ENCODE measurements around the gene CYGB.
A peak's percentile ranks its signal among the peaks of the same experiment; 100 is the strongest.

Gene CYGB

DNA sequence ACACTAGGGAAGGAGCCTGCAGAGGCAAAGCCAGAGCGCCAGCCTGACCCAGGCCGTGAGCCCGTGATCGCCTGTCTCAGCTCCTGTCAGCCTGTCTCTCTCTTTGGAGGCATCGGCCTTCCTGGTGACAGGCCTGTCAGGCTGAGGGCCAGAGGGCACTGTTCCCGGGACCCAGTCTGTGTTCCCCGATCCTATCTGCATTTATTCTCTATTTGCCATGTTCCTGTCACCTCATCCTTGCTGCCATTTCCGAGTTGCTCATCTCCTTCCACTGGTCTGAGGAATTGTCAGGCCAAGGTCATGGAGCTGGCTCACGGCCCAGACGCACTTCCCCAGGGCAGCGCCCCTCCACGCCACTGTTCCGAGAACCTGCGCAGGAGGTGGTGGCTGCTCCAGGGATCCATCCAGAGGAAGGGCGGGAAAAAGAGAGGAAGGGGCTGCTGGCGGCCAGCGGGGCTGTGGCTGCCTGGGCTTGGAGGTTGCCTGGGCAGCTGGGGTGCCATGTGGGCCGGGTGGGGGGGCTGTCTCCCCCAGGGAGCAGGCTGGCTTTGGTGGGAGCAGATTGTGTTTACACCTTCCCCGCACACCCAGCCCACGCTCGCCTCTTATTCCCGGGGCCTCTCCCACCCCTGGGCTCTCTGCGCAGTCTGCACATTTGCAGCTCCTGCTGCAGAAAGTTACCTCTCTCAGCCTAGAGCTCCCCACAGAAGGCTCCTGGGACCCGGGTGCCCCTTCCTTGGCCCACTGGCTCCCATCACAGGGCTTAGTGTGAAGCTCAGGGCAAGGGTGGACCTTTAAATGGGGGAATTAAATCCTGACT, 7.2 kb upstream of the CYGB start:
- no peaks in the 10 kb centered on the region for H3K79me1 ChIP-seq (replicated peaks; ENCODE audit: low read length, poor library complexity, severe bottlenecking)
- H3K23ac ChIP-seq (ENCODE audit: low read length in 2 of 2), result no peak overlapping the region
- H4K8ac ChIP-seq (ENCODE audit: low read length), result peak overlapping the region; percentile 86
- DNase-seq, result peak; percentile 67
- peak overlapping the region in 1 of 2 experiments; percentile 86 for H3K14ac ChIP-seq (ENCODE audit: low read length in 2 of 2)
- no peak overlapping the region for H2AFZ ChIP-seq (ENCODE audit: low read depth, low read length)
- H3K4me1 ChIP-seq (ENCODE audit: control insufficient read depth, insufficient read depth, low read depth, low read length), result peaks cover 45% of the 10 kb centered on the region
- peak overlapping the region; percentile 77 to 90 for H3K4ac ChIP-seq (ENCODE audit: low read depth in 1 of 2, low read length in 2 of 2)
- H3K18ac ChIP-seq (ENCODE audit: low read depth in 1 of 2, low read length in 2 of 2), result peak overlapping the region; percentile 71 to 94
- no peak overlapping the region for H3K9ac ChIP-seq (ENCODE audit: low read length)
- H3K4me2 ChIP-seq (ENCODE audit: low read length, poor library complexity, severe bottlenecking), result no peak overlapping the region
- no peak overlapping the region for H3K4me3 ChIP-seq (ENCODE audit: insufficient read depth in 1 of 2, low read depth in 1 of 2, low read length in 2 of 2)
- H2BK12ac ChIP-seq (ENCODE audit: low read length in 2 of 2), result peak overlapping the region; percentile 56 to 95
- peaks cover 0 to 6% of the 10 kb centered on the region in 2 experiments for H3K27me3 ChIP-seq (ENCODE audit: control insufficient read depth in 1 of 2, insufficient read depth in 1 of 2, low read length in 2 of 2)
- peaks cover 2 to 6% of the 10 kb centered on the region in 2 experiments for H3K36me3 ChIP-seq (ENCODE audit: control insufficient read depth in 1 of 2, insufficient read depth in 2 of 2, low read depth in 1 of 2, low read length in 2 of 2)
- H4K91ac ChIP-seq (ENCODE audit: low read length), result peak overlapping the region; percentile 91
- H2BK15ac ChIP-seq (ENCODE audit: low read depth, poor library complexity, severe bottlenecking), result peak overlapping the region; percentile 73
- H2BK5ac ChIP-seq (ENCODE audit: low read depth, low read length, poor library complexity, severe bottlenecking), result no peak overlapping the region
- H2BK120ac ChIP-seq (ENCODE audit: low read depth, low read length), result peak overlapping the region; percentile 91
- H2AK5ac ChIP-seq (ENCODE audit: low read length, severe bottlenecking), result no peak overlapping the region
- WGBS, result 52% methylated on average over 21 of the region's 24 CpGs
- H3K9me3 ChIP-seq (ENCODE audit: control insufficient read depth, low read length), result no peaks in the 10 kb centered on the region
- H3K27ac ChIP-seq (ENCODE audit: low read length, poor library complexity, severe bottlenecking), result no peak overlapping the region

DNA sequence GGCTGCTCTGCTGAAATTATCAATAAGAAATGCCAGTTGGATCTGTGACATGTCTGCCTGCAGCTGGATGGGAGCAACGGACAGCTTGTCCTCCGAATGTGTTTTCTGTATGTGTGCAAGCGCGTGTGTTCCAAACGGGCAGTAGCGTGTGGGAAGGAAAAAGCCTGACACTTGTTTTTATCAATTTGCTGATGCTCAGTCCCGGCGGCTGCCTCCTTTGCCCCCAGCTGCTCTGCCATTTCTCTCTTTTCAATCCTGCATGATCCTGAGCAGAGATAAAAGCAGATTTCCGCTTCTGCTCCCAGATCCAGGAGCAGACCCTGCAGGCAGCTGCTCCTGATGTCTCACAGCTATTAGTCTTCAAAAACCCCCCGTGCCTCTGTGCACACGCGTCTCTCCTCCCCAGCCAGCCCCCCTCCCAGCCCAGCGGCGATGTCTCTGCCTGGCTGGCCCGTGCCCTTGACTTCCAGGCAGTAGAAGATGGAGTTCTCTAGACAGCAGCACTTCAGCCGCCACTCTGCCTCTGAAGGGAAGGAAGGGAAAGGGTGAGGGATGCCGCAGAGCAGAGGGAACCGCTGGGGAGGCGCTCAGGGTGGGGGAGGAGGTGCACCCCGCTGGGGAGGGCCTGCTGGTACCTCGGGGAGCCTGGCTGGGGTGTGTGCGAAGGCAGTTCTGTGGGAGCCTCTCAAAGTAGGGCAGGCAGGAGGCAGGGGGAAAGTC, 6.5 kb upstream of the CYGB start:
- Histone ChIP-seq H3K36me3 (ENCODE audit: control insufficient read depth in 1 of 2, insufficient read depth in 2 of 2, low read depth in 1 of 2, low read length in 2 of 2) (peaks cover 2 to 6% of the 10 kb centered on the region in 2 experiments), H3K23ac (ENCODE audit: low read length in 2 of 2) (peak overlapping the region; percentile 14 to 57), H4K91ac (ENCODE audit: low read length) (peak overlapping the region; percentile 91), H2BK120ac (ENCODE audit: low read depth, low read length) (peak overlapping the region; percentile 91), H3K27ac (ENCODE audit: low read length, poor library complexity, severe bottlenecking) (no peak overlapping the region), H3K4me1 (ENCODE audit: control insufficient read depth, insufficient read depth, low read depth, low read length) (peaks cover 46% of the 10 kb centered on the region), H2BK15ac (ENCODE audit: low read depth, poor library complexity, severe bottlenecking) (peak overlapping the region; percentile 73), H4K8ac (ENCODE audit: low read length) (peak overlapping the region; percentile 86), H3K9me3 (ENCODE audit: control insufficient read depth, low read length) (no peaks in the 10 kb centered on the region), H2BK12ac (ENCODE audit: low read length in 2 of 2) (peak overlapping the region; percentile 39 to 95), H3K79me1 (replicated peaks; ENCODE audit: low read length, poor library complexity, severe bottlenecking) (no peaks in the 10 kb centered on the region), H3K18ac (ENCODE audit: low read depth in 1 of 2, low read length in 2 of 2) (peak overlapping the region; percentile 71 to 94), H3K4ac (ENCODE audit: low read depth in 1 of 2, low read length in 2 of 2) (peak overlapping the region; percentile 77 to 90), H2AFZ (ENCODE audit: low read depth, low read length) (no peak overlapping the region), H3K4me2 (ENCODE audit: low read length, poor library complexity, severe bottlenecking) (no peak overlapping the region), H2AK5ac (ENCODE audit: low read length, severe bottlenecking) (no peak overlapping the region), H3K14ac (ENCODE audit: low read length in 2 of 2) (peak overlapping the region in 1 of 2 experiments; percentile 86), H2BK5ac (ENCODE audit: low read depth, low read length, poor library complexity, severe bottlenecking) (no peak overlapping the region), H3K9ac (ENCODE audit: low read length) (no peak overlapping the region), H3K27me3 (ENCODE audit: control insufficient read depth in 1 of 2, insufficient read depth in 1 of 2, low read length in 2 of 2) (peaks cover 0 to 6% of the 10 kb centered on the region in 2 experiments), H3K4me3 (ENCODE audit: insufficient read depth in 1 of 2, low read depth in 1 of 2, low read length in 2 of 2) (no peak overlapping the region)
- peak; percentile 75 for DNase-seq
- 20% methylated on average over 20 of the region's 22 CpGs for WGBS

DNA sequence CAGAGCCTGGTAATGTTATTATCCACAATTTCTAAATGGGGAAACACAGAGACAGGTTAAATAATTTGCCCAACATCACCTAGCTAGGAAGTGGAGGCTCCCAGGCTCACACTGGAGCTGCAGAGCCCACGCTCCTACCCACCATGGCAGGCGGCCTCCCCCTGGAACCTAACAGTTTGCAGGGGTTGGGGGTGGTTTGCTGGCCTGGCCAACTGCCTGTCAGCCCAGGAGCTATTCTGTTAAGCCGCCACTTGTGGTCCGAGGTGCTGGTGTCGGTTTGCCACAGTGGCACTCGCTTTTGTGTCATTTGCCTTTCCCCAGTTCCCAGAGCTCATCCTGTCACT, 5.9 kb upstream of the CYGB start:
- Histone ChIP-seq H3K27ac (ENCODE audit: low read length, poor library complexity, severe bottlenecking) (no peak overlapping the region), H3K14ac (ENCODE audit: low read length in 2 of 2) (peak overlapping the region in 1 of 2 experiments; percentile 46), H3K27me3 (ENCODE audit: control insufficient read depth in 1 of 2, insufficient read depth in 1 of 2, low read length in 2 of 2) (peaks cover 0 to 6% of the 10 kb centered on the region in 2 experiments), H2BK120ac (ENCODE audit: low read depth, low read length) (no peak overlapping the region), H3K79me1 (replicated peaks; ENCODE audit: low read length, poor library complexity, severe bottlenecking) (no peaks in the 10 kb centered on the region), H2AFZ (ENCODE audit: low read depth, low read length) (no peak overlapping the region), H3K4me3 (ENCODE audit: insufficient read depth in 1 of 2, low read depth in 1 of 2, low read length in 2 of 2) (no peak overlapping the region), H2BK12ac (ENCODE audit: low read length in 2 of 2) (peak overlapping the region; percentile 39 to 73), H3K9ac (ENCODE audit: low read length) (no peak overlapping the region), H2AK5ac (ENCODE audit: low read length, severe bottlenecking) (no peak overlapping the region), H3K4me1 (ENCODE audit: control insufficient read depth, insufficient read depth, low read depth, low read length) (peaks cover 48% of the 10 kb centered on the region), H3K18ac (ENCODE audit: low read depth in 1 of 2, low read length in 2 of 2) (peak overlapping the region; percentile 35 to 71), H3K4me2 (ENCODE audit: low read length, poor library complexity, severe bottlenecking) (no peak overlapping the region), H2BK5ac (ENCODE audit: low read depth, low read length, poor library complexity, severe bottlenecking) (no peak overlapping the region), H3K4ac (ENCODE audit: low read depth in 1 of 2, low read length in 2 of 2) (peak overlapping the region in 1 of 2 experiments; percentile 57), H4K91ac (ENCODE audit: low read length) (peak overlapping the region; percentile 91), H4K8ac (ENCODE audit: low read length) (peak overlapping the region; percentile 75), H3K23ac (ENCODE audit: low read length in 2 of 2) (no peak overlapping the region), H3K9me3 (ENCODE audit: control insufficient read depth, low read length) (no peaks in the 10 kb centered on the region), H2BK15ac (ENCODE audit: low read depth, poor library complexity, severe bottlenecking) (peak overlapping the region; percentile 61), H3K36me3 (ENCODE audit: control insufficient read depth in 1 of 2, insufficient read depth in 2 of 2, low read depth in 1 of 2, low read length in 2 of 2) (peaks cover 2 to 6% of the 10 kb centered on the region in 2 experiments)
- no peak for DNase-seq
- WGBS, result 48% methylated on average over 6 of the region's 6 CpGs

DNA sequence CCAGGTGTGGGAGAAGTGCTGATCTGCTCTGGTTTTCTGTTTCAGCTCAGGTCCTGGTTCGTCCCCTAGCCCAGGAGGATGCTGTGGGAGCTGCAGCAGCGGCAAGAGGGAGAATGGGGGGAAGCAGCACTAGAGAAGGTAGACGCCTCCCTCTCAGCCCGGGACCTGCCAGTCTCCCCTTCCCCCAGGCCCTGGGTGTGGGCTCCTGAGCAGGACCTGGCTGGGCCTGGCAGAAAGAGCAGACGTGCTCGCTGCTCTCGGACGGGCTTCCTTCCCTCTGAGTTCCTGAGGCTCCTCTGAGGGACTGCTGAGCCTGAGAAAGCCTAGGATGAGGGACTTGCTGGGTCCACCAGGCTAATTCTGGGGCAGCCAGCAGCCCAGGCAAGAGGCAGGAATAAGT, 5.5 kb upstream of the CYGB start:
- H3K4me3 ChIP-seq (ENCODE audit: insufficient read depth in 1 of 2, low read depth in 1 of 2, low read length in 2 of 2), result no peak overlapping the region
- no peak overlapping the region for H2AK5ac ChIP-seq (ENCODE audit: low read length, severe bottlenecking)
- H3K79me1 ChIP-seq (replicated peaks; ENCODE audit: low read length, poor library complexity, severe bottlenecking), result no peaks in the 10 kb centered on the region
- H3K27ac ChIP-seq (ENCODE audit: low read length, poor library complexity, severe bottlenecking), result no peak overlapping the region
- H3K4me2 ChIP-seq (ENCODE audit: low read length, poor library complexity, severe bottlenecking), result no peak overlapping the region
- H3K14ac ChIP-seq (ENCODE audit: low read length in 2 of 2), result peak overlapping the region in 1 of 2 experiments; percentile 15
- no peak overlapping the region for H2BK5ac ChIP-seq (ENCODE audit: low read depth, low read length, poor library complexity, severe bottlenecking)
- DNase-seq, result no peak
- H2BK120ac ChIP-seq (ENCODE audit: low read depth, low read length), result no peak overlapping the region
- no peaks in the 10 kb centered on the region for H3K9me3 ChIP-seq (ENCODE audit: control insufficient read depth, low read length)
- H2AFZ ChIP-seq (ENCODE audit: low read depth, low read length), result no peak overlapping the region
- peak overlapping the region; percentile 29 to 99 for H2BK12ac ChIP-seq (ENCODE audit: low read length in 2 of 2)
- WGBS, result 73% methylated on average over 8 of the region's 8 CpGs
- peaks cover 53% of the 10 kb centered on the region for H3K4me1 ChIP-seq (ENCODE audit: control insufficient read depth, insufficient read depth, low read depth, low read length)
- peak overlapping the region; percentile 16 for H4K8ac ChIP-seq (ENCODE audit: low read length)
- H4K91ac ChIP-seq (ENCODE audit: low read length), result peak overlapping the region; percentile 74
- H3K9ac ChIP-seq (ENCODE audit: low read length), result no peak overlapping the region
- peaks cover 2 to 6% of the 10 kb centered on the region in 2 experiments for H3K36me3 ChIP-seq (ENCODE audit: control insufficient read depth in 1 of 2, insufficient read depth in 2 of 2, low read depth in 1 of 2, low read length in 2 of 2)
- H3K4ac ChIP-seq (ENCODE audit: low read depth in 1 of 2, low read length in 2 of 2), result peak overlapping the region; percentile 42 to 68
- H3K23ac ChIP-seq (ENCODE audit: low read length in 2 of 2), result no peak overlapping the region
- H3K18ac ChIP-seq (ENCODE audit: low read depth in 1 of 2, low read length in 2 of 2), result peak overlapping the region in 1 of 2 experiments; percentile 1
- peaks cover 0 to 6% of the 10 kb centered on the region in 2 experiments for H3K27me3 ChIP-seq (ENCODE audit: control insufficient read depth in 1 of 2, insufficient read depth in 1 of 2, low read length in 2 of 2)
- peak overlapping the region; percentile 66 for H2BK15ac ChIP-seq (ENCODE audit: low read depth, poor library complexity, severe bottlenecking)

Data from mesenchymal stem cell (in vitro differentiated cells and primary cell).